HepG2 (cell line): ENCODE measurements around the gene GAPDH. TPM values are rescaled to one million over a fixed set of nuclear protein-coding genes. Genes with fewer than 3 reads are reported as not detected.

Source experiments
- BATF2 ChIP-seq: sonication (generic); formaldehyde crosslinking; IDR thresholded peaks from 2 replicates; pipeline ENCODE4 v1.8.0; 2022; ENCODE audit warnings: mild to moderate bottlenecking, missing genetic modification reagents, moderate library complexity
- GRHL1 ChIP-seq: sonication (generic); formaldehyde crosslinking; conservative IDR thresholded peaks from 2 replicates; pipeline ENCODE4 v1.8.0; 2022; ENCODE audit warnings: missing genetic modification reagents
- GZF1 ChIP-seq: sonication (generic); formaldehyde crosslinking; IDR thresholded peaks from 2 replicates; pipeline ENCODE4 v1.5.1; 2020; ENCODE audit warnings: mild to moderate bottlenecking, missing genetic modification reagents
- HNRNPUL1 ChIP-seq: fragments of 200-400 bp; formaldehyde crosslinking; IDR thresholded peaks from 2 replicates; pipeline ENCODE4 v1.6.1; 2017; ENCODE audit warnings: low read depth, mild to moderate bottlenecking, low read length, moderate library complexity
- PRDM15 ChIP-seq: sonication (generic); formaldehyde crosslinking; IDR thresholded peaks from 2 replicates; pipeline ENCODE4 v1.4.0; 2020; ENCODE audit warnings: missing genetic modification reagents
- RARA ChIP-seq: IDR thresholded peaks from 2 replicates; pipeline ENCODE4 v1.6.1; 2016; ENCODE audit warnings: missing genetic modification reagents, missing compliant biosample characterization
- RBM22 ChIP-seq: fragments of 200-400 bp; formaldehyde crosslinking; optimal IDR thresholded peaks from 2 replicates; pipeline ENCODE3; 2017; ENCODE audit warnings: mild to moderate bottlenecking, low read length, moderate library complexity
- SIX4 ChIP-seq: sonication (generic); formaldehyde crosslinking; IDR thresholded peaks from 2 replicates; pipeline ENCODE4 v1.4.0; 2020; ENCODE audit warnings: missing genetic modification reagents
- SNAPC4 ChIP-seq: sonication (generic); formaldehyde crosslinking; IDR thresholded peaks from 2 replicates; pipeline ENCODE4 v1.4.0; 2020; ENCODE audit warnings: mild to moderate bottlenecking, missing genetic modification reagents
- TRIM22 ChIP-seq: fragments of 450-650 bp; IDR thresholded peaks from 2 replicates; pipeline ENCODE4 v1.6.1; 2017
- ZBTB1 ChIP-seq: sonication (generic); formaldehyde crosslinking; IDR thresholded peaks from 2 replicates; pipeline ENCODE4 v1.4.0; 2020; ENCODE audit warnings: missing genetic modification reagents, borderline replicate concordance
- ZNF367 ChIP-seq: sonication (generic); formaldehyde crosslinking; IDR thresholded peaks from 2 replicates; pipeline ENCODE4 v1.4.0; 2020; ENCODE audit warnings: missing genetic modification reagents, borderline replicate concordance
- ZNF660 ChIP-seq: sonication (generic); formaldehyde crosslinking; IDR thresholded peaks from 2 replicates; pipeline ENCODE4 v1.5.1; 2020; ENCODE audit warnings: mild to moderate bottlenecking, low read depth, missing genetic modification reagents, borderline replicate concordance
- ZNF709 ChIP-seq: sonication (generic); formaldehyde crosslinking; IDR thresholded peaks from 2 replicates; pipeline ENCODE4 v1.5.0; 2020; ENCODE audit warnings: mild to moderate bottlenecking, missing genetic modification reagents
- ZSCAN21 ChIP-seq: sonication (generic); formaldehyde crosslinking; IDR thresholded peaks from 2 replicates; pipeline ENCODE4 v1.8.0; 2022; ENCODE audit warnings: mild to moderate bottlenecking, missing genetic modification reagents, moderate library complexity, borderline replicate concordance
- polyA plus RNA-seq, 8 experiments: library from polyadenylated mRNA; depleted of rRNA in 3 of 8; stranded (reverse) in 7 of 8; unstranded in 1 of 8; fragments of >200 nt; fragmentation: Illumina TruSeq in 4 of 8; extraction: Trizol in 4 of 8; gene quantifications; 2 replicates each; pipeline versions ENCODE4 v1.2.1 to v1.2.3, GENCODE V29; 2011 to 2016; ENCODE audit warnings: low read depth in 4 of 8, missing spikeins in 1 of 8, mixed read lengths in 1 of 8; ENCODE audit not compliant: insufficient read depth in 1 of 8
- total RNA-seq, 5 experiments: library from RNA; depleted of rRNA; stranded (reverse); fragments of >200 nt; fragmentation: Illumina TruSeq; extraction: Trizol; gene quantifications; 2 replicates each; pipeline ENCODE4 v1.2.3, GENCODE V29; 2016; ENCODE audit warnings: low read depth in 1 of 5

Gene GAPDH
- total and polyA plus RNA-seq, 2 of the 13 experiments (the other 11 are each of a cell fraction or from before 2014, with no cell fraction given), result 3,038 to 12,722 TPM

- TF ChIP-seq BATF2 (peak; percentile 68), ZNF660 (CRISPR knock-in tag) (no peak), ZNF709 (CRISPR knock-in tag) (0 out of 2 replicates have a peak, but pooled peaks have one; percentile 69), ZNF367 (CRISPR knock-in tag) (no peak), RARA (CRISPR knock-in tag) (peak; percentile 26; the same call in 1 of the 2 replicates), ZBTB1 (no peak), ZSCAN21 (CRISPR knock-in tag) (no peak), GZF1 (peak; percentile 99), PRDM15 (0 out of 2 replicates have a peak, but pooled peaks have one; percentile 14), SIX4 (CRISPR knock-in tag) (peak; percentile 60; the same call in 1 of the 2 replicates), GRHL1 (no peak), HNRNPUL1 (0 out of 2 replicates have a peak, but pooled peaks have one; percentile 9), SNAPC4 (CRISPR knock-in tag) (no peak; the same call in 1 of the 2 replicates), TRIM22 (no peak), RBM22 (peak; percentile 13)
Measured at GRCh38 chr12:6533923-6534694, at the start of gene GAPDH (continued).
